Kasumi-1 (cell line): ENCODE measurements around the gene ENGASE.
A peak's percentile ranks its signal among the peaks of the same experiment; 100 is the strongest.

Source experiments
- DNase-seq, 2 experiments: peaks; one replicate each; lab custom pipeline; 2025; lab: John Stamatoyannopoulos, UW

ENGASE gene

DNA sequence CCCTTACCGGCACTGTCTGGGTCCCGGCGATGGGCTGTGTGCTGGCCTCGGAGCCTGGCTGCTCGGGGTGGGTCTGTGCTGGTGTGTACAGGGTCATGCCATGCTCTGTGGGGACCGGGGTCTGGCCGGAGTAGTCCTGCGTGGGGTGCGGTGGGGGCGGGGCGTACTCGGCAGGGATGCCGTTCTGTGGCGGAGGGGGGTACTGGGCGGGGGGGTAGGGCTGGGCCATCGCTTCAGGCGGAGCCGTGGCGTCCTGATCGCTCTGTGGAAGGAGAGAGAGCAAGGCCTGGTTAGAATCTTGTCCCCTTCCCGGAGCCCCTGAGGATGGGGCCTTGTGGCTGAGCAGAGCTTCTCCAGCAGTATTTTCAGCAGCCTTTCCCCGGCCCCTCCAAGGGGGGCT is 40.9 kb downstream of the ENGASE start:
- no peak for DNase-seq

DNA sequence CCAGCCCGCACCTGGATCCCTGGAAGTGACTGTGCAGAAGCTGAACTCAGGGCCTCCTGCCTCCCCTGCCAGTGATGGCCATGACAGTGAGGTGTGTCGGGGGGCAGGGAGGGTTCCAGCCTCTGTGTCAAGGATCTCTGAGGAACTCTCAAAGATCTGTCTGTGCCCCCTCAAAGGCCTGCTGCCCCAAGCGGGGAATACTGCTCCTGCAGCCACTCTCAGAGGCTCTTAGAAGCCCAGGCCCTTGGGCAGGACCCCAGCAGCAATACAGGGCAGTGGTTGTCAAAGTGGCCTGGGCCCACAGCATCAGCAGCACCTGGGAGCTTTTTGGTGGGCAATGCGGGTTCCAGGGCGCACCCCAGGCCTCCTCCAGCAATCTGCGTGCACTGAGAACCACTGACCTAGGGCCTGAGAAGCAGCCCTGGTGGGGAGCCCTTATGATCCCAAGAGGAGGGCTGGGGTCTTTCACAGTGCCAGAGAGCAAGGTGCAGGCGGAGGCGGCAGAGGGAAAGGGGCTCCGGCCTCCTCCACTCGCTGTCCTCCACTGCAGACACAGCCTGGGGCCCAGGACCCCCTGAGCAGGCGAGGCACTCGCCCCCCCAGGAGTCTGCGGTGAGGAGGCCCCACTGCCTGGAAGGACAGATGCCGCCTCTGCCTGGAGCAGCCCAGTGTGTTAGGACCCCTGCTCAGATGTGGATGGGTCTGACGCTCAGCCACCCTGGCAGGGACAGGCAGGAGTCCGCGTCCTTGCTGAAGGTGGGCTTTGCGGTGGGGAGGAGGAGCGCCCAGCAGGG is 42.1 kb downstream of the ENGASE start:
- no peak for DNase-seq

DNA sequence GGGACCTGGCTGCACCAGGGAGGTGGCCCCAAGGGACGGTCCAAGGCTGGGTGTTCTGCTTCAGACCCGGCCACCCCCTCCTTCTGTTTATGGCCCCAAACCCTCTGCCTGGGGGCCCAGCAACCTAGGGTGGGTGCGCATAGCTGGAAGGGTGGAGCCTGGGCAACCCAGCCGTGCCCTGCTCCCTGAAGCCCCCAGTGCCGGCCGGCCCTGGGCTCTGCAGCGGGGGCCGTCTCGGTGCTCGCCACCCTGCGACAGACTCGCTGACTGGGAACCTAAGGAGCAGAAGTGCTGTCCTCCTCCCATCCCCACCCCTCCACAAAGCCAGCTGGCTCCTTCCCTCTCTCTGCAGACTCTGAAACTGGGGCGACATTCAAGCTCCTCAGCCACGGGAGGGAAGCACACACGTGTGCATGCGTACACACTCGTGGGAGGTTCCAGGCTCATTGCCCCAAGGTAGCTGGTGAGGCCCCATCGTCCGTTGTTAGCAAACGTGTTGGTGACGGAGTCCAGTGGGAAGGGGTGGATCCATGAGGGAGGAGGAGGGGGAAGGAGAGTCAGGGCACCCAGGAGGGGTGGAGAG is 43.4 kb downstream of the ENGASE start:
- no peak for DNase-seq

DNA sequence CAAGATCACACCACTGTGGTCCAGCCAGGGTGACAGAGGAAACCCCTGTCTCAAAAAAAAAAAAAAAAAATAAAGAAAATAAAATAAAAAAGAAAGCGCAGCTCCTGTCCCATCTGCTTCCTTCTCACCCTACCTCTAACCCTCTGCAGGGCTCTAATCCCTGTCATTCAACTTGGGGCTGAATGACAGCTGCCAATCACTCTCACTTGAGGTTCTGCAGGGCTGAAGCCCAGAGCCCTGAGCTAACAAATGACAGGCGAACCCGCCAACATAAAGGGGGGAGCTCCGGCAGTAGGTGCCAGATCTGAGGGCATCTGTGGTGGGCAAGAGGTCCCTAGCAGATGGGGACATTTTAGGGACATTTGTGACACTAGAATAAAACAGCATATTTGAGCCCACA is 44.3 kb downstream of the ENGASE start:
- DNase-seq: no peak

DNA sequence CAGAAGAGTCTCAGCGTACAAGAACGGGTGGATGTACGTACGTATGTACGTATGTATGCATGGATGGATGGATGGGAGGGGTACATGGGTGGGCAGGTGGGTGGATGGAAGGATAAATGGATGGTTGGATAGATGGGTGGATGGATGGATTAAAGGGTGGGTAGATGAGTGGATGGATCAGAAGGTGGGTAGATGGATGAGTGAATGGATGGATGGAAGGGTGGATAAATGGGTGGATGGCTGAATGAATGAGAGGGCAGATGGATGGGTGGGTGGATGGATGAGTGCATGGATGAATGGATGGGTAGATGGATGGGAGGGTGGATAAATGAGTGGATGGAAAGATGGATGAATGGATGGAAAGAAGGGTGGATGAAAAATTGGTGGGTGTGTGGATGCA is 45.6 kb downstream of the ENGASE start:
- DNase-seq: no peak

DNA sequence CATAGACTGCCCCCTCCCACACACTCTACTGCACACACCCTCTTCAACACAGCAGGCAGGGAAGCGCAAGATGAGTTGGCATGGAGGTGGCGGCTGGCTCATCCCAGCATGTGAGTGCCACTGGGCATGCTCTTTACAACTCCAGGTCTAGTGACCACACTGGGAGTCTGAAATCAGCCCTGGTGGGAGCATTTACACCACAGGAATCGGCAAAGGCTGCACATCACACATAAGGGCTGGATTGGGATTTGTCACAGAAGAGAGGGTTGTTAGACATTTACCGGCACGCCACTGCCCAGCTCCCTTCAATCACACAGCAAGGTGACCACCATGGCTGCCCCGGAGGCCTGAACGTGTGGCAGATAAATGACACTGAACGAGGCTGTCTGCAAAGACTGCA is 49.4 kb downstream of the ENGASE start:
- no peak for DNase-seq

DNA sequence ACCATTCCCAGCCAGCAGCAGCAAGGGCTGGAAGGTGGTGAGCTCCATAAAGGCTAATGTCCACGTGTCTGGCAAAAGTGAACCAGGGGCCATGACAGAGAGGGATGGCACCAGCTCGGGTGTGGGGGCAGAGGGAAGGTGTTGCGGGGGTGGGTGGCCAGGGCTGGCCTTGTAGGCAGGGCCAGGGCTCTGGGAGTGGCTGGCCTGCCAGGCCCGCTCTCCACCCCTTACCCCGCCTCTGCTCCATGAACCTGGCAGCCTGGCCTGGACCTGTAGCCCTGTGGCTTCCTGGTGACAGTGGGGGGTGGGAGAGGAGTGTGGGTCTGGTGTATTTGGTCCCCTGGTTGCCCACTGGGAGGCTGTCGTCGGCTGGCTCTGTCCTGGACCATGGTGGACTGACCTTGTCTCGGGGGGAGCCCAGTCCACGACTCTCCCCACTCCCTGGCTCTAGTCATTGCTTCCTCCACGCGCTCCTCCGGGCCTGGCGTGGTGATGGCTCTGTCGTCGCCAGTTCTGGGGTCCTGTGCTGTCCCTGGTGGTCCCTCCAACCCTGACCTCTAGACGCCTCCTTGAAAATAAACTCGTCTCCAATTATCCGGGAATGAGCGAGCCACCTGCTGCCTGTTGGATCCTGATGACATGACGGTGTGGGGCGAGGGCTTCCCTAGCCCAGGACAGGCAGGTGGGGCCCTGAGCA is 50.0 kb downstream of the ENGASE start:
- no peak for DNase-seq

DNA sequence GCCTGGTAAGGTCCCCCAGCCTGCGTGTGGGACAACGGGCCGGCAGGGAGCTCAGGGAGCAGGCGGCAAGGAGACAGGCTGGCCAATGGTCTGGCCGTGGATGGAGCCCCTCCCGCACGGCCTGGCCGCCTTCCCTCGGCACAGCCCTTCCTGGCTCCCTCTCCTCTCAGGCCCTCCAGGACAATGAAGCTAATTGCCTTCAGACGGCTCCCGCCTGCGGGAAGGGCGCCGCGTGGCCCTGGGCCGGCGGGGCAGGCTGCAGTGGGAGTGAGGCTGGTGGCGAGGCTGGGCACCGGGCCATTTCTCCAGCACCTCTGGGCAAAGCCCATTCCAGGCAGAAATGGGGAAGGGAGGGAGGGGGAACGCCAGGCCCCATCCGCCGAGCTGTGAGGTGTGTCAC is 50.9 kb downstream of the ENGASE start:
- DNase-seq: no peak

DNA sequence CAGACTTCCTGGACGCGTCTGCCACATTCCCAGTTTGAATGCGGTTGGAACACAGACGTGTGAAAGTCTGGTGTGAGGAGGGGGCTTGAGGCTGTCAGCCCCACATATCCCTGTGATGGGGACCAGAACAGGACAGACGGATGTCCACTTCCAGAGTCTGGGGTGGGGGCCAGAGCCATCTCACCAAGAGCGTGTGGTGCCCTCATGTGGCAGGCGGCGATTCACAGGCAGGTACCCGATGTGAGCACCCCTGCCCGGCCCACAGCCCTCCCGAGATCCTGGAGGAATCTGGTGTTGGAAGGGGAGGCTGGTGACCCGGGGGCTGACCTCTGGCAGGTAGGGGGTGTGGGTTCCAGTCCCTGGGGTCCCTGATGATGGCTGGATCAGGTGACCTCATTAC is 51.5 kb downstream of the ENGASE start:
- peak in 1 of 2 experiments; percentile 20 for DNase-seq

DNA sequence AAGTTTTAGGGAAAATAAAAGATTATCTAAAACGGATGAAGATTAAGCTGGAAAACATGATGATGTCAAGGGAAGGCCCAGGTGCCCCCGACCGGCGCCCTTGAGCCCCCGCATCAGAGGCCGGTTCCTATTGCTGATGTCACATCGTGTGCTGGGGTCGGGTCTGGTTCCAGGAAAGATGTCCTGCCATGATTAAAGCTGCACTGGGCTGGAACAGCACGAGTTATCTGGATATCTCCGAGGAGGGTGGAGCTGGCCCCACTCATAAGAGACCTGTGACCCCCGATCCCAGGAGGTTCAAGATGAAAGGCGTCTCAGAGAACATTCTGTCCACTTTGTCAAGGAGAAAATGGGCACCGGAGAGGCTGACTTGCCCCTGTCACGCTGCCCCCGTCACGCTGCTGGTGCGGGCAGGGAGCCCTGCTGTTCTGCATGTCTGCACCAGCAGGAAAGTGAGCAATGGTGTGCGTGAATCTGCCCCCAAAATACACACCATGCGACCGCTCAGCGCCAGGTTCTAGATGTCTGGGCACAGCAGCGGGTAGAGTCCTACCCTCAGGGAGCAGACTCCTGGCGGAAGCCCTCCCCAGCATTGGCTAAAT is 53.0 kb downstream of the ENGASE start:
- no peak for DNase-seq

DNA sequence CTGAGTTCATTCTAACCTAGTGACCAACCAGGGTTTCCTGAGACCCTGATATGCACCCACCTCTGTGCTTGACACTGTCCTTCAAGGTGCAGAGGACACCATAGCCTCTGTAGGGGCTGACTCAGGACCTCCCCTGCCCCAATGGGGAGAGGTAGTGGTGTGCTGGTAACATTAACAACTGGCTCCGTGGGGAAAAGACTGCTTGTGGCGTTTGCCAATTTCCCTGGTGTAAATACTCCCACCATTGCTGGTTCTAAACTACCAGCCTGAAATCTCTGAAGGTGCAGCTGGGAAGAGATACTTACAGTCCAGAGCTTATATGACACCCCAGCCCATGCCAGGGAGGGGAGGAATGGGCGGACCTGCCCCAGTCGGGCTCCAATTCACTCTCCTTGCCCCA is 54.9 kb downstream of the ENGASE start:
- DNase-seq: no peak

DNA sequence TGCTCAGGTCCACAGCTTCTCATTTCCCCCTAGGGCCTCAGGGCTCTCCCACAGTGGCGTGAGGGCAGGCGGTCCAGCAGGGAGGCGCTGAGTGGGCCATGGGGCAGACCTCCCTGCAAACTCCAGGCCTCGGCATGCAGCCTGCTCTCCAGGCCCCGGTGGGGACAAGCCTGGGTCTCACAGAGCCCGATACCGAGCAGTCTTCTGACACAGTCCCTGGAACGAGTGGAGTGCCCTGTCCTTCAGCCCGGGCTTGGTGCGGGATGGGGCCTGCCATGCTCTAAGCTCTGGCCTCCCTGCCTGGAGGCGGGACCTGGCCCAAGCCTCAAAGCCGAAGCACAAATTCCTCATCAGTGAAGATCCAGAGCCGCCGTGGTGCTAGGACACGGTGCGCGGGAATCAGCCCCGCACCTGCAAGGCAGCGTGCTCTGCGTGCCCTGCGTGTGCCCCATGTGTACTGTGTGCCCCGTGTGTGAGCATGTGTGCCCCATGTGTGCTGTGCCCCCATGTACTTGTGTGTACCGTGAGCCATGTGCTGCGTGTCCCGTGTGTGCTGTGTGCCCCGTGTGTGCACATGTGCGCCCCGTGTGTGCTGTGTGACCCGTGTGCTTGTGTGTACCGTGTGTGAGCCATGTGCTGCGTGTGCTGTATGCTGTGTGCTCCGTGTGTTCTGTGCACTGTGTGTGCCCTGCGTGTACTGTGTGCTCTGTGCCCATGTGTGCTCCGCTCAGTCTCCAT is 56.1 kb downstream of the ENGASE start:
- DNase-seq: no peak

DNA sequence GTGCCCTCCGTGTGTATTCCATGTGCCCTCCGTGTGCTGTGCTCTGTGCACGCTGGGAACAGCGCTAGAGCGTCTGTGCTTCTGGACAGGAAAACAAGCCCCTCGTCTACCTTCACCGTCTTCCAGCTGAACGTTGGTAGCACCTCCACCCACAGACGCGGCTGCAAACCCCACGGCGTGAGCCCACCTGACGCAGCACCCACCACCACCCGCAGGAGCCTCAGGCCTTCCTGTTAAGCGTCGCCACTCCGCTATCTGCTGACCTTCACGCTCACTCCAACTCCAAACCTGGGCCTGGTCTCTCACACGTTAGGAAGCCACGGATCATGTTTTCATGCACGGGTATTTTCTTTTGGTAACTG is 56.6 kb downstream of the ENGASE start:
- no peak for DNase-seq

DNA sequence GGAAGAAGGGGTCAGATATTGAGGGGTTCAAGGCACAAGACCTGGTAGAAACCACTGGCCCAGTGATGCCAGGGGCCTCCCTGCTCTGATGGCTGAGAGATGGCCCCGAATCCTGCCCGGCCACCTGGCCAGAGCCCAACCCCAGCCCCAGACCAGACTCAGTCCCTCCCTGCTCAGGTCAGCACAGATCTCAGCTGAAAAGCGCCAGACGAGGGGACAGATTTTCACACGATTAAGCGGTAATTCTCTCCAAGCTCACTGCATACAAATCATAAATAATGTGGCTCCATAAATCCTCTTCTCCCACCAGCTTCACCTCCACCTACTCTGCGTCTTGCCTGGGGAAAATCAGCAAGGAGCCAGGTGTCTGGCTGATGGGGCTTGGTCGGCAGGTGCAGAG is 57.1 kb downstream of the ENGASE start:
- DNase-seq: no peak

DNA sequence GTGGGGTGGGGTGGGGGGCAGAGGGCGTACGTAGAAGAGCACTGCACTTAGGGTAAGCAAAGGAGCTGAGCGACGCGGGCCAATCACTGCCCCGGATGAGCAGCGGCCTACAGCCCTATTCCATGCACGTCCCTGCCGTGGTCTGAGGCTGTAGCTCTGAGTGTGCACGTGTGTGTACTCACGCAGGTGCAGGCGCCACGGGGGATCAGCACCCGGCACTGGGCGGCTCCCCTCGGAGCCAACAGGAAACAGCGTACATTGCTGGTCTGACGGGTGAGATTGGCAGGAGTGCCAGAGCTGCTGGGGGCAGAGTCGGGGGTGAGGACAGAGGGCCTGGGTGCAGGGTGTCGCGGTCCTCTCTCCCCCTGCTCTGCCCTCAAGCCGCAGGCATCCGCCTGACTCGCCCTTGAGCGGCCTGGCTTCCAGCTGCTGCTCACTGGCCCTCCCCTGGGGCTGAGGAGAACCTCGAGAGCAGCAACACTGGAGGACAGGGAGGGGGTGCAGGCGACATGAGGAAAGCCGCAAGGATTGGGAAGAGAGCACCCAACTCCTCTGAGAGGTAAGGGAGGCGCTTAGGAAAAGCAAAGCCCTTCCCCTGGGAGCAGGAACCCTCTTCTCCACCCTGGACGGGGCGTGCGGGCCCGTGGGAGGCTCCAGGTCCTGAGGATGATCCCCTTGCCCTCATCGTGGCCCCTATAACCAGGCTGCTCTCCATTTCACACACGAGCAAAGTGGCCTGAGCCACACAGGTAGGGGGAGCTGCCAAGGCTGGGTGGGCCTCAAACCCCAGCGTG is 57.8 kb downstream of the ENGASE start:
- DNase-seq: no peak

DNA sequence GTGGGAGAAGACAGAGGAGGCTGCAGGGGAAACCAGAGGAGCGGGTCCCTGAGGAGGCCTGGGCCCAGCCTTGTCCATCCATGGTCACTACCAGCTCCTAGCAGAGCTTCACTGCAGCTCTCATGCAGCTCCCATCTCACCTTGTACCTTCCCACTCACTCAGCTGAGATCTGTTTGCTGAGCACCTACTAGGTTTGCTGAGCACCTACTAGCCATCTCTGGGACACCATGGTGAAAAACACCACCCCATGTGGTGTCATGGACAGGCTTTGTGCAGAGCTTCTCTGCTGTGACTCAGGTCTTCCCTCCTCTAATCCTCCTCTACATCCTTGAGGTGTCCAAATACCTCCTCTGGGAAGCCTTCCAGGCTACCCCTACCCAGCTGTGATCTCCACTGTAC is 58.6 kb downstream of the ENGASE start:
- DNase-seq: no peak

DNA sequence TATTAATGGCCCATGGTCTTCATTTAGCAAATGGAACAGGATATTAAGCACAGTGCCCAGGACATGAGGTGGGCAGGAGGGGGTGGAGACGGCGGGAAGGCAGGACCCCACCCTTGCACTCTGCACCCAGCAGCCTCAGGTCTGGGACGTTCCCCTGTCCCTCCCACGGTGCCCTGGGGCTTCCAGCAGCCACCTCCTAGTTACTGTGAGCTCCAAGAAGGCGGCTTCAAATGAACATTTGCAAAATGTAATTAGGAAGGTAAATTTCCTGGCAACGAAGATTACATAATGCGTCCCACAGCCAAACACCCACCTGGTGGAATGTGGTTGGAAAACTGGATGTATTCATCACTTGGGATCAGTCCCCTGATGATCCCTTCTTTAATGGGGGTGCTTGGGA is 59.4 kb downstream of the ENGASE start:
- no peak for DNase-seq

DNA sequence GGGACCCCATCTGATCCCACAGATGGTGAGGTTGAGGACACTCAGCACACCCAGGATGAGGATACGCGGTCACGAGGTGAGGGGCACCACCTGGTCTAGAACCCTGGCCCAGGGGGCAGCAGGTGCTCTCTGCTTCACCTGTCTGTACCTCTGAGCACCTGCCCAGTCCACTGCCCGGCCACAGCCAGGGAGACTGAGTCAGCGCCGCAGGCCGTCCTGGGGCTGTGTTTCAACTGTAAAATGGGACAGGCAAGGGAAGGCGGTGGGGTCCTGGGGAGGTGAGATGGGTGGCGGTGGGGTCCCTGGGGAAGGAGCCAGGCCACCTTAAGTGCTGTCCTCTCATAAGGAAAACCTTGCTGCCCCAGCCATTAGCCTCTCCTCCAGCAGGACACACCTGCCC is 60.4 kb downstream of the ENGASE start:
- DNase-seq: no peak

DNA sequence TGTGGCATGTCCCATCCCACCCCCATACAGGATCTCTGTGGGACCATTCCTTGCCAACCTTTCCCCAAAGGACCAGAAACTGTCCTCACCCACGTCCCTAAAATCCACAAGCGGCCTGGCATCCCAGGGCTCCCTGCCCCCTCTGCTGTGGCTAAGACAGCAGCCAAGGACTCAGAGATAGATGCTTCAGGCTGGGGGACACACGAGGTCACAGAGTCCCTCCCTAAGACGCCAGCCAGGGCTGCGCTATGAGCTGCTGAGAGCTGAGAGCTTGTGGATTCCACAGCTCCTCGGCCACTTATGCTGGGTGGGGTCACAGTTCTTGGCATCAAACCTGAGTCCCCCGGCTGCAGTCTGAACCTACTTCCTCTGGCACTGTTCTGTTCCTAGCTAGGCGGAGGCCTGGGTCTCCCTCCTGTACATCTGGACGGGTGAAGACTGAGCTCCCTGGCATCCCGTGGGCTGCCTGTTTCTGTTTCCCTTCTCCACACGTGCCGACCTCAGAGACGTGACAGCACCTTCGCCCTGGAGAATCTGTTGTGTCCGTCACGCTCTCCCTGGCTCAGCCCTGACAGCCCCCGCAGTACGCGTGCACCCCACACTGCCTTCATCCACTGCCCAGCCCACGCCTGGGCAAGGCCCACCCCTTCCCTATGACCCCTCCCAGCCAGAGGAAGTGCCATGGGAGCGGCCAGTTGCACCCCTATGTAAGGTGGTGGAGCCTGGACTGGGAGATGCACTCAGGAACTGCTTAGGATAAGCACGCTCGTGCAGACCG is 61.2 kb downstream of the ENGASE start:
- no peak for DNase-seq
